Measurements from ENCODE around the gene KXD1.

Gene KXD1

GRCh38 chr19:18543814-18544475 lies 13.7 kb upstream of the KXD1 start:
- TF ChIP-seq, protein P1, sequence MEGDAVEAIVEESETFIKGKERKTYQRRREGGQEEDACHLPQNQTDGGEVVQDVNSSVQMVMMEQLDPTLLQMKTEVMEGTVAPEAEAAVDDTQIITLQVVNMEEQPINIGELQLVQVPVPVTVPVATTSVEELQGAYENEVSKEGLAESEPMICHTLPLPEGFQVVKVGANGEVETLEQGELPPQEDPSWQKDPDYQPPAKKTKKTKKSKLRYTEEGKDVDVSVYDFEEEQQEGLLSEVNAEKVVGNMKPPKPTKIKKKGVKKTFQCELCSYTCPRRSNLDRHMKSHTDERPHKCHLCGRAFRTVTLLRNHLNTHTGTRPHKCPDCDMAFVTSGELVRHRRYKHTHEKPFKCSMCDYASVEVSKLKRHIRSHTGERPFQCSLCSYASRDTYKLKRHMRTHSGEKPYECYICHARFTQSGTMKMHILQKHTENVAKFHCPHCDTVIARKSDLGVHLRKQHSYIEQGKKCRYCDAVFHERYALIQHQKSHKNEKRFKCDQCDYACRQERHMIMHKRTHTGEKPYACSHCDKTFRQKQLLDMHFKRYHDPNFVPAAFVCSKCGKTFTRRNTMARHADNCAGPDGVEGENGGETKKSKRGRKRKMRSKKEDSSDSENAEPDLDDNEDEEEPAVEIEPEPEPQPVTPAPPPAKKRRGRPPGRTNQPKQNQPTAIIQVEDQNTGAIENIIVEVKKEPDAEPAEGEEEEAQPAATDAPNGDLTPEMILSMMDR (IDR thresholded peaks at IDR 0.05; ENCODE audit: insufficient read depth, low read length, poor library complexity, severe bottlenecking), result no peak
- no peak for TF ChIP-seq EZH2phosphoT487 (conservative IDR thresholded peaks at IDR 0.05; ENCODE audit: low read length)
- Histone ChIP-seq H3K9me3 (ENCODE audit: insufficient read depth, low read length) (no peaks in the 10 kb centered on the region), H3K9me2 (replicated peaks; ENCODE audit: insufficient read depth, low read length) (no peaks in the 10 kb centered on the region), H3K79me2 (ENCODE audit: insufficient read depth, low read length) (peaks cover 9% of the 10 kb centered on the region; the same call in 1 of the 2 replicates), H3K9ac (ENCODE audit: low read length) (peak overlapping the region; percentile 61), H4K20me1 (ENCODE audit: low read depth, low read length) (no peaks in the 10 kb centered on the region), H2AFZ (ENCODE audit: low read depth, low read length, severe bottlenecking) (peak overlapping the region; percentile 70), H3K4me2 (ENCODE audit: low read depth, low read length, poor library complexity, severe bottlenecking) (peak overlapping the region; percentile 64), H3K36me3 (ENCODE audit: low read length) (no peaks in the 10 kb centered on the region; the same call in 1 of the 2 replicates), H3K27ac (ENCODE audit: low read depth, low read length) (no peak overlapping the region), H3K4me3 (ENCODE audit: insufficient read depth, low read length, poor library complexity, severe bottlenecking) (peak overlapping the region; percentile 54), H3K27me3 (ENCODE audit: low read length) (no peaks in the 10 kb centered on the region), H3F3A (ENCODE audit: insufficient read depth) (peaks cover 10% of the 10 kb centered on the region; the same call in 1 of the 2 replicates)

DNA sequence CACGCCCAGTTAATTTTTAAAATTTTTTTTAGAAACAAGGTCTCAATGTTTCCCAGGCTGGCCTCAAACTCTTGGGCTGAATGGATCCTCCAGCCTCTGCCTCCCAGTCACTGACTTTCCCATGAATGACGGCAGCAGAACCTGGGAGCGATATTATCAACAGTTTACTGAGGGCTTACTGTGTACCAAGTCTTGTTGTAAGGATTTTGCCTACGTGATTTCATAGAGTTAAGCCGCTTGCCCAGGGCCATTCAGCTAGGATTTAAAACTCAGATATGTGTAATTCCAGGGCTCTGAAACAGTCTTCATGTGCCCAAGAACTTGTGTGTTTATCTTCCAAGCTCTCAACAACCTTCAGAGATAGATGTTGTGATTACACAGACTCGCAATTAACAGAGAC lies 6.0 kb upstream of the KXD1 start:
- no peak overlapping the region for H3K4me3 ChIP-seq (ENCODE audit: insufficient read depth, low read length, poor library complexity, severe bottlenecking)
- H3K9ac ChIP-seq (ENCODE audit: low read length), result no peak overlapping the region
- H3K27me3 ChIP-seq (ENCODE audit: low read length), result no peaks in the 10 kb centered on the region
- H3K9me3 ChIP-seq (ENCODE audit: insufficient read depth, low read length), result no peaks in the 10 kb centered on the region
- no peaks in the 10 kb centered on the region for H3K36me3 ChIP-seq (ENCODE audit: low read length)
- H3K27ac ChIP-seq (ENCODE audit: low read depth, low read length), result no peak overlapping the region
- TF ChIP-seq EZH2phosphoT487 (conservative IDR thresholded peaks at IDR 0.05; ENCODE audit: low read length), result no peak
- TF ChIP-seq, protein P1 (IDR thresholded peaks at IDR 0.05; ENCODE audit: insufficient read depth, low read length, poor library complexity, severe bottlenecking), result no peak
- H4K20me1 ChIP-seq (ENCODE audit: low read depth, low read length), result no peaks in the 10 kb centered on the region
- H2AFZ ChIP-seq (ENCODE audit: low read depth, low read length, severe bottlenecking), result no peak overlapping the region
- H3K9me2 ChIP-seq (replicated peaks; ENCODE audit: insufficient read depth, low read length), result no peaks in the 10 kb centered on the region
- H3K79me2 ChIP-seq (ENCODE audit: insufficient read depth, low read length), result no peaks in the 10 kb centered on the region
- no peak overlapping the region for H3K4me2 ChIP-seq (ENCODE audit: low read depth, low read length, poor library complexity, severe bottlenecking)
- no peaks in the 10 kb centered on the region for H3F3A ChIP-seq (ENCODE audit: insufficient read depth)

GRCh38 chr19:18558202-18558555 lies 509 bp downstream of the KXD1 start:
- H3K9ac ChIP-seq (ENCODE audit: low read length), result peak overlapping the region; percentile 97
- H3K27ac ChIP-seq (ENCODE audit: low read depth, low read length), result peak overlapping the region; percentile 74
- H3K4me2 ChIP-seq (ENCODE audit: low read depth, low read length, poor library complexity, severe bottlenecking), result peak overlapping the region; percentile 93
- no peak for TF ChIP-seq EZH2phosphoT487 (conservative IDR thresholded peaks at IDR 0.05; ENCODE audit: low read length)
- TF ChIP-seq, protein P1 (IDR thresholded peaks at IDR 0.05; ENCODE audit: insufficient read depth, low read length, poor library complexity, severe bottlenecking), result no peak
- no peak overlapping the region for H2AFZ ChIP-seq (ENCODE audit: low read depth, low read length, severe bottlenecking)
- H3F3A ChIP-seq (ENCODE audit: insufficient read depth), result peaks cover 9% of the 10 kb centered on the region
- H3K9me3 ChIP-seq (ENCODE audit: insufficient read depth, low read length), result no peaks in the 10 kb centered on the region
- H3K9me2 ChIP-seq (replicated peaks; ENCODE audit: insufficient read depth, low read length), result no peaks in the 10 kb centered on the region
- no peaks in the 10 kb centered on the region for H3K36me3 ChIP-seq (ENCODE audit: low read length)
- H3K27me3 ChIP-seq (ENCODE audit: low read length), result no peaks in the 10 kb centered on the region
- H3K4me3 ChIP-seq (ENCODE audit: insufficient read depth, low read length, poor library complexity, severe bottlenecking), result peak overlapping the region; percentile 94
- H4K20me1 ChIP-seq (ENCODE audit: low read depth, low read length), result no peaks in the 10 kb centered on the region
- peaks cover 23% of the 10 kb centered on the region for H3K79me2 ChIP-seq (ENCODE audit: insufficient read depth, low read length)

All from SU-DHL-6 (cell line).